ENCODE results near the gene SEC31A. TPM values are rescaled to one million over a fixed set of nuclear protein-coding genes. Genes with fewer than 3 reads are reported as not detected.
A peak's percentile ranks its signal among the peaks of the same experiment; 100 is the strongest.

SEC31A gene
- total RNA-seq, 1 experiment from 2014 or later: 128 TPM

DNA sequence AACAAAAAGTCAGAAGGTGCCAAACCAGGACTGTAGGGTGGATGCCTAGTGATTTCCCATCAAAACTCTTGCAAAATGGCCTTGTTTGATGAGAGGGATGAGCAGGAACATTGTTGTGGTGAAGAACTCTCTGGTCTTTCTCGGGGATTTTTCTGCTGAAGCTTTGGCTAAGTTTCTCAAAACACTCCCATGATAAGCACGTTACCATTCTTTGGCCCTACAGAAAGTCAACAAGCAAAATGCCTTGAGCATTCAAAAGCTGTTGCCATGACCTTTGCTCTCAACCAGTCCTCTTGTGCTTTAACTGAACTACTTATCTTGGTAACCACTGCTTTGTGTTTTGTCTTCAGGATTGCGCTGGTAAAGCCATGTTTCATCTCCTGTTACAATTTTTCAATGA is 3.0 kb upstream of the SEC31A start:
- H2BK5ac ChIP-seq (ENCODE audit: insufficient read length, low read length): no peak overlapping the region
- peaks cover 31 to 43% (median 34%) of the 10 kb centered on the region in 3 experiments for H3K36me3 Mint-ChIP-seq (ENCODE audit: insufficient read depth in 1 of 3, low read depth in 3 of 3)
- H2BK120ac ChIP-seq (ENCODE audit: low read depth, low read length, poor library complexity, severe bottlenecking): no peak overlapping the region
- peaks cover 11% of the 10 kb centered on the region for H3K23me2 ChIP-seq (ENCODE audit: insufficient read length, low read depth, low read length, poor library complexity, severe bottlenecking)
- H3K9me3 ChIP-seq (ENCODE audit: control insufficient read depth, low read depth, low read length): no peaks in the 10 kb centered on the region
- no peak overlapping the region for H2BK15ac ChIP-seq (ENCODE audit: low read depth, low read length)
- H3K27ac Mint-ChIP-seq: peak overlapping the region in 1 of 3 experiments; percentile 63; a peak in 1 of 7 replicates
- WGBS (ENCODE audit: extremely low coverage, insufficient read length, low lambda C conversion rate): no CpG with 5 or more reads among the region's 3 CpGs
- H2AFZ ChIP-seq (ENCODE audit: low read length): no peak overlapping the region
- peaks cover 20% of the 10 kb centered on the region; the same call in 1 of the 2 replicates for H3K79me2 ChIP-seq (ENCODE audit: insufficient read depth, low read length)
- no peak overlapping the region for H3K4me2 ChIP-seq (ENCODE audit: insufficient read depth, insufficient read length, low read length)
- H2BK20ac ChIP-seq (ENCODE audit: low read depth, low read length, poor library complexity, severe bottlenecking): no peak overlapping the region
- no peaks in the 10 kb centered on the region; the same call in 1 of the 2 replicates for H3K4me1 ChIP-seq (ENCODE audit: insufficient read depth, low read length)
- no peaks in the 10 kb centered on the region for H3K27me3 ChIP-seq (ENCODE audit: insufficient read depth, low read length)
- peaks cover 28 to 37% of the 10 kb centered on the region in 2 experiments for H3K4me1 Mint-ChIP-seq
- H3K9me3 Mint-ChIP-seq: no peaks in the 10 kb centered on the region
- H2BK12ac ChIP-seq (ENCODE audit: insufficient read length, low read depth, low read length): no peak overlapping the region
- H4K5ac ChIP-seq (ENCODE audit: insufficient read length, low read depth, low read length): no peak overlapping the region
- H3K27me3 Mint-ChIP-seq (ENCODE audit: low read depth): no peaks in the 10 kb centered on the region
- no peak overlapping the region for H3K4me3 Mint-ChIP-seq
- no peak for DNase-seq
- no peak overlapping the region for H2AK5ac ChIP-seq (ENCODE audit: insufficient read length, low read length)
- H3K79me1 ChIP-seq (ENCODE audit: insufficient read depth, low read depth, low read length, poor library complexity, severe bottlenecking): peaks cover 3% of the 10 kb centered on the region
- H4K91ac ChIP-seq (ENCODE audit: insufficient read length, low read depth, low read length): no peak overlapping the region
- H3K18ac ChIP-seq (ENCODE audit: insufficient read length, low read depth, low read length): no peak overlapping the region
- no peak overlapping the region for H3T11ph ChIP-seq (ENCODE audit: low read length)
- H4K8ac ChIP-seq (replicated peaks; ENCODE audit: insufficient read length, low read depth, low read length): no peak overlapping the region
- H3K23ac ChIP-seq (ENCODE audit: insufficient read length, low read depth, low read length): no peak overlapping the region
- no peaks in the 10 kb centered on the region for H4K20me1 ChIP-seq (ENCODE audit: control insufficient read depth, insufficient read depth, insufficient read length)
- H3K27ac ChIP-seq (ENCODE audit: insufficient read length, low read depth, low read length): no peak overlapping the region
- no peak overlapping the region for H3K14ac ChIP-seq (ENCODE audit: insufficient read depth, low read length)
- H3K56ac ChIP-seq (ENCODE audit: insufficient read length, low read depth, low read length): no peak overlapping the region
- H3K4ac ChIP-seq (ENCODE audit: low read depth, low read length): no peak overlapping the region
- TF ChIP-seq CTCF (conservative IDR thresholded peaks at IDR 0.05): no peak
- no peak overlapping the region for H3K9ac ChIP-seq (ENCODE audit: extremely low read depth, insufficient read length, low read length)

Measured in H9 (cell line).